ENCODE results near the gene GLRX. TPM values are rescaled to one million over a fixed set of nuclear protein-coding genes. Genes with fewer than 3 reads are reported as not detected.

The GLRX gene
- total and polyA plus RNA-seq, 11 donors = 69.7 to 293 (median 116) TPM

Other genes starting within 250 kb of the GLRX start
- under 1 TPM in 3 of 9 donors, not detected in 6; 0.13 to 0.25 (median 0.17) TPM for gene GPR150, start 202.6 kb downstream of the GLRX start, total RNA-seq
- gene GPR150, start 202.6 kb downstream of the GLRX start, polyA plus RNA-seq = under 1 TPM; 0.04 to 0.11 TPM
- 1 to 10 TPM; 1.3 to 4.6 (median 3.5) TPM for gene RFESD, start 175.9 kb downstream of the GLRX start, total RNA-seq
- gene RFESD, start 175.9 kb downstream of the GLRX start, polyA plus RNA-seq = 1 to 10 TPM; 2.3 to 5.0 TPM
- under 1 TPM in 2 of 9 donors, not detected in 7; 0.79 to 0.99 TPM for gene SPATA9, start 139.7 kb downstream of the GLRX start, total RNA-seq
- gene SPATA9, start 139.7 kb downstream of the GLRX start, polyA plus RNA-seq = under 1 TPM; 0.17 to 0.27 TPM
- gene RHOBTB3, start 91.4 kb downstream of the GLRX start, total RNA-seq = 100 to 1,000 TPM in 2 of 9 donors, 10 to 100 TPM in 7; 62.9 to 116 (median 86.7) TPM
- gene RHOBTB3, start 91.4 kb downstream of the GLRX start, polyA plus RNA-seq = 10 to 100 TPM; 24.3 to 30.2 TPM
- gene ELL2, start 139.1 kb upstream of the GLRX start, total RNA-seq = 10 to 100 TPM; 15.4 to 74.5 (median 31.1) TPM
- 10 to 100 TPM in 1 of 2 donors, 1 to 10 TPM in 1; 6.7 to 68.2 TPM for gene ELL2, start 139.1 kb upstream of the GLRX start, polyA plus RNA-seq

All from heart left ventricle (tissue), 11 donors.